Activated CD8-positive, alpha-beta memory T cell treated with anti-CD3 and anti-CD28 coated beads, Interleukin-2, amount 10 ng/mL, durations not matched to agents 7 days and 5 days (primary cell): ENCODE results near the gene PLIN3. TPM values are rescaled to one million over a fixed set of nuclear protein-coding genes. Genes with fewer than 3 reads are reported as not detected.
"Not testable (repeated sequence)": the region's sequence is repeated elsewhere in the genome, so short reads cannot be mapped to it uniquely, and the experiment has no call there.

Experiments
- ATAC-seq: fragments of 150-1000 bp; cut with Tn5 transposase; one replicate; pipeline ENCODE4 v1.10.0; 2021; ENCODE audit warnings: moderate library complexity
- CTCF ChIA-PET: fragments of 350-600 bp; sonication (Branson Sonifier 250); formaldehyde crosslinking; loops from one replicate; lab custom pipeline; 2021; ENCODE audit warnings: antibody characterized with exemption; lab: Charles Lee
- DNase-seq: peaks from one replicate; pipeline ENCODE4 v3.0.0-alpha.2; 2020
- H3K27ac Mint-ChIP-seq: one replicate; pipeline ENCODE4 v1.8.0; 2021; ENCODE audit warnings: mild to moderate bottlenecking, mixed read lengths
- H3K27me3 Mint-ChIP-seq: one replicate; pipeline ENCODE4 v1.8.0; 2021; ENCODE audit warnings: mixed read lengths
- H3K36me3 Mint-ChIP-seq: one replicate; pipeline ENCODE4 v1.8.0; 2021; ENCODE audit warnings: mild to moderate bottlenecking, mixed read lengths
- H3K4me1 Mint-ChIP-seq: one replicate; pipeline ENCODE4 v1.8.0; 2021; ENCODE audit warnings: mixed read lengths
- H3K4me3 Mint-ChIP-seq: one replicate; pipeline ENCODE4 v1.8.0; 2021; ENCODE audit warnings: mild to moderate bottlenecking, moderate library complexity, mixed read lengths
- H3K9me3 Mint-ChIP-seq: one replicate; pipeline ENCODE4 v1.8.0; 2022; ENCODE audit warnings: low read depth, mixed read lengths
- total RNA-seq, 2 experiments: library from RNA; stranded (reverse); gene quantifications; one replicate each; pipeline ENCODE4 v1.2.3, GENCODE V29; 2021

The PLIN3 gene
- total RNA-seq, 2 experiments from 2014 or later: 29.0 to 32.4 TPM

DNA sequence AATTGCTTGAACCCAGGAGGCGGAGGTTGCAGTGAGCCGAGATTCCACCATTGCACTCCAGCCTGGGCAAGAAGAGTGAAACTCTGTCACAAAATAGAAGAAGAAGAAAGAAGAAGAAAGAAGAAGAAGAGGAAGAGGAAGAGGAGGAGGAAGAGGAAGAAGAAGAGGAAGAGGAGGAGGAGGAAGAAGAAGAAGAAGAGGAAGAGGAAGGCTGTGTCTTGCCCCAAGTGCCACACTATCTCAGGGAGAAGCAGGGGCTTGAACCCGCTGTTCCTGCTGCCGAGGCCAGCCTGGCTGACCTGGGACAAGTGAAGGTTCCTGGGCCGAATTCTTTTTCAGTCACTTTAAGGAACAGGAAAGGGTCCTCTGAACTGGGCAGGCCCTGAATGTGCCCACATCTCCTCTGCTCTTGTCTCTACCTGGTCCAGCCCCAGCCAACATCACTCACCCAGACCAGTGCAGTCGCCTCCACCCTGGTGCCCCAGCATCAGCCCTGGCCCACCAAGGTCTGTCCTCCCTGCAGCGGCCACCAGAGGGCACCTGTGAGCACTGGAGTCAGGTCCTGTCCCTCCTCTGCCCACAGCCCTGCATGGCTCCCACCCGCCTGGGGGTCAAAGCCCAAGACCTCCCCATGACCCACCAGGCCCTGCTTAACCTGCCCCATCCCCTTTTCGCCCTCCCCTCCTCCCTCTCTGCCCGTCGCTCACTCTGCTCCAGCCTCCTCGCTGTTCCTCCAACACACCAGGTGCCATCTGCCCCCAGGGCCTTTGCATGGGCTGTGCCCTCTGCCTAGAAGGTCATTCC is 55.9 kb downstream of the PLIN3 start:
- no peaks in the 10 kb centered on the region for H3K27me3 Mint-ChIP-seq
- CTCF ChIA-PET: interaction anchor here (0.6 to 14.6 kb wide), 12 partner anchors 12 to 235 kb away, joined by 3 to 418 read pairs (median 35); partner anchors contain the start of genes FEM1A, KDM4B, PLIN3 and TICAM1
- peaks cover 8% of the 10 kb centered on the region for H3K36me3 Mint-ChIP-seq
- peaks cover 2% of the 10 kb centered on the region for H3K9me3 Mint-ChIP-seq
- DNase-seq (peak; percentile 92), ATAC-seq (peak; percentile 84)
- H3K27ac Mint-ChIP-seq: no peak overlapping the region
- no peak overlapping the region for H3K4me3 Mint-ChIP-seq
- peaks cover 29% of the 10 kb centered on the region for H3K4me1 Mint-ChIP-seq

DNA sequence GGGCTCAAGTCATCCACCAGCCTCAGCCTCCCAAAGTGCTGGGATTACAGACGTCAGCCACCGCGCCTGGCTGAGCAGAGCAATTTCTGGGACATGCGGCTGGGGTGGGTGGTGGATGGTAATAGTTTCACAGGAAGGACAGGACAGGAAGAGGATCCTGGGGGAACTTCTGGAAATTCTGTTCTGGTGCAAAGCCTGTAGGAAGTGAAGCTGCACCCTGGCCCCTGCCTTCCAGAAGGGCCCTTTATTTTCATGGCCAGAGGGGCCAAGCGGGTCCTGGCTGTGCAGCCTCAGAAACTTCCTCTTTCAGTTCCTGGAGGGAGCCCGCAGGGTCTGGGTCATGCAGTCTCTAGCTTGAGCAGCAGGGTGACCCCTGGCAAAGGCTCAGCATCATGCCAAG is 60.3 kb downstream of the PLIN3 start:
- Mint-ChIP-seq H3K27me3 (no peaks in the 10 kb centered on the region), H3K36me3 (no peaks in the 10 kb centered on the region), H3K27ac (no peak overlapping the region), H3K9me3 (no peaks in the 10 kb centered on the region), H3K4me3 (no peak overlapping the region), H3K4me1 (peaks cover 8% of the 10 kb centered on the region)
- CTCF ChIA-PET: interaction anchor here (1.4 to 14.6 kb wide), 5 partner anchors 9 to 107 kb away, joined by 4 to 418 read pairs (median 43); partner anchors contain the start of gene PLIN3
- ATAC-seq: no peak
- no peak for DNase-seq

DNA sequence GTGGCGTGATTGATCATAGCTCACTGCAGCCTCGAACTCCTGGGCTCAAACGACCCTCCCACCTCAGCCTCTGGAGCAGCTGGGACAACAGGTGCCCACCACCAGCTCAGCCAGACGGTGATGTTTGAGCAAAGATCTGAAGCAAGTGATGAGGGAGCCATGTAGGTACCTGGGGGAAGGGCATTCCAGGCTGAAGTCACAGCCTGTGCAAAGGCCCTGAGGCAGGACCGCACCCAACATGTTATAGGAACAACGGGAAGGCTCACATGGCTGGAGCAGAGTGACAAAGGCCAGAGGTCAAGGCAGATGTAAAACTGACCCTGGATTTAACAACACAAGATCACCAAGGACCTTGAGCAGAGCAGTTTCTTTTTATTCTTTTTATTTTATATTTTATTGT is 61.1 kb downstream of the PLIN3 start:
- no peak overlapping the region for H3K4me3 Mint-ChIP-seq
- H3K4me1 Mint-ChIP-seq: peaks cover 4% of the 10 kb centered on the region
- no peaks in the 10 kb centered on the region for H3K27me3 Mint-ChIP-seq
- no peak overlapping the region for H3K27ac Mint-ChIP-seq
- DNase-seq (no peak), ATAC-seq (no peak)
- no peaks in the 10 kb centered on the region for H3K36me3 Mint-ChIP-seq
- CTCF ChIA-PET: interaction anchor here (1.4 to 14.6 kb wide), 4 partner anchors 15 to 105 kb away, joined by 4 to 418 read pairs (median 15); partner anchors contain the start of genes FEM1A and PLIN3
- H3K9me3 Mint-ChIP-seq: no peaks in the 10 kb centered on the region

DNA sequence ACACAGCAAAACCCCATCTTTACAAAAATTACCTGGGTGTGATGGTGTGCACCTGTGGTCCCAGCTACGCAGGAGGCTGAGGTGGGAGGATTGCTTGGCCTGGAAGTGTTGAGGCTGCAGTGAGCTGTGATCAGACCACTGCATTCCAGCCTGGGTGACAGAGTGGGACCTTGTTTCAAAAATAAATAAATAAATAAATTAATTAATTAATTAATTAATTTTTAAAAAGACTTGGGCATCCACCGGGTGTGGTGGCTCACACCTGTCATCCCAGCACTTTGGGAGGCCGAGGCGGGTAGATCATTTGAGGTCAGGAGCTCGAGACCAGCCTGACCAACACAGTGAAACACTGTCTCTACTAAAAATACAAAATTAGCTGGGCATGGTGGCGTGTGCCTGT is 62.3 kb downstream of the PLIN3 start:
- H3K27me3 Mint-ChIP-seq, H3K36me3 Mint-ChIP-seq, H3K27ac Mint-ChIP-seq, DNase-seq, ATAC-seq, H3K4me3 Mint-ChIP-seq, H3K4me1 Mint-ChIP-seq, H3K9me3 Mint-ChIP-seq: not testable (repeated sequence)
- CTCF ChIA-PET: interaction anchor here (0.7 to 14.6 kb wide), 14 partner anchors 8 to 421 kb away, joined by 3 to 418 read pairs (median 4); partner anchors contain the start of genes FEM1A and PLIN3

DNA sequence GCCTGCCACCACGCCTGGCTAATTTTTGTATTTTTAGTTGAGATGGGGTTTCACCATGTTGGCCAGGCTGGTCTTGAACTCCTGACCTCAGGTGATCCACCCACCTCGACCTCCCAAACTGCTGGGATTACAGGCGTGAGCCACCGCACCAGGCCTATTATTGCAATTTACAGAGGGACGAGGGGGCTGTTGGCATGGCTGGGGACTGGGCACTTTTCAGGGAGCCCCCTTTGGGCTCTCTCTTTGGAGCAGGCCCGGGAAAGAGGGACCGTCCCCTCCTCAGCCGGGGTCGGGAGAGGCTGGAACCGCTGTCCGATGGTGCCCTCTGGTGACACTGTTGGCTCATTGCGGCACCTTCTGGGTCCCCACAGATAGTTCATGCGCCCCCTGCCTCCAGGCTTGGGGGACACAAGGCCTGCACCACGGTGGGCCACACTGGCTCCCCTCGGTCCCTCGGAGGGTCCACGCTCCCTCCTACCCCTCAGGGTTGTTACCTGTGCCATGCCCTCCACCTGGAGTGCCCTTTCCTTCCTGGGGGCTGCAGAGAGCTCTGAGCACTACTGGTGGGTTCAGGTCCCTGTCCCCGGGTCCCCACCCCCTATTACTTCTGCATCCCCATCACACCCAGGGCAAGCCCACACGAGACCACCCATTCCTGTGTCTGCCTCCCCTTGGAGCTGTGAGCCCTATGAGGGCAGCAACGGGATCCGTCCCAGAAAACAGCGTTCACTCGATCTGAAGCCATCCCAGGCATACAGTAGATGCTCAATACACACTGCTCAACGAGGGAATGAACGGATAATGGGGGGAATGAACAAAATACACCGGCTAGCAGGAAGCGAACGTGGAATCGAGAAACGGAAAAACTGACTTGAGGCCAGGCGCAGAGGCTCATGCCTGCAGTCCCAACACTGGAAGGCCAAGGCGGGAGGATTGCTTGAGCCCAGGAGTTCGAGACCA is 63.5 kb downstream of the PLIN3 start:
- CTCF ChIA-PET: interaction anchor here (0.6 to 14.6 kb wide), 12 partner anchors 9 to 227 kb away, joined by 3 to 418 read pairs (median 4); partner anchors contain the start of genes FEM1A and PLIN3
- peak; percentile 75 for DNase-seq
- peak; percentile 92 for ATAC-seq
- no peaks in the 10 kb centered on the region for H3K36me3 Mint-ChIP-seq
- H3K27me3 Mint-ChIP-seq: no peaks in the 10 kb centered on the region
- H3K9me3 Mint-ChIP-seq: no peaks in the 10 kb centered on the region
- H3K4me3 Mint-ChIP-seq: no peak overlapping the region
- H3K27ac Mint-ChIP-seq: no peak overlapping the region
- H3K4me1 Mint-ChIP-seq: no peaks in the 10 kb centered on the region

DNA sequence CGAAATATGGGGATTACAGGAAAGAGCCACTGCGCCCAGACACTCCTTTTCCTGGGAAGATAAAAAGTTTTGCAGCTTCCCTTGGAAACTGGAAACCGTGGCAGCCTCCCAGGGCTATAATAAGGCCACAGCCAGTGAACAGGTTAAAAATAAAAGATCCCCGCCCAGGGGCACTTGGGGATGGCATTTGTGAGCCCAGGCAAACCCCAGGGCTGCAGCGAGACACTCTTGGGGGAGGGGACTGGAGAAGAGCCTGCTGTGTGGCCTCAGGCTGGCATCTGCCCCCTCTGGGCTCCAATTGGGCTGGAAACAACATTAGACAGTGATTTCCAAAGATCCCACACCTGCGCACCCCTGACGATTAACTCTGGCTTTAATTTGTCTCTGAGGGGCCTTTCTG is 64.8 kb downstream of the PLIN3 start:
- ATAC-seq (no peak), DNase-seq (no peak)
- Mint-ChIP-seq H3K36me3 (peaks cover 5% of the 10 kb centered on the region), H3K4me1 (no peaks in the 10 kb centered on the region), H3K27ac (no peak overlapping the region), H3K27me3 (no peaks in the 10 kb centered on the region), H3K9me3 (no peaks in the 10 kb centered on the region), H3K4me3 (no peak overlapping the region)
- CTCF ChIA-PET: interaction anchor here (14.6 kb wide), 1 partner anchor 48 kb away, joined by 418 read pairs; no protein-coding TSS in a partner anchor

DNA sequence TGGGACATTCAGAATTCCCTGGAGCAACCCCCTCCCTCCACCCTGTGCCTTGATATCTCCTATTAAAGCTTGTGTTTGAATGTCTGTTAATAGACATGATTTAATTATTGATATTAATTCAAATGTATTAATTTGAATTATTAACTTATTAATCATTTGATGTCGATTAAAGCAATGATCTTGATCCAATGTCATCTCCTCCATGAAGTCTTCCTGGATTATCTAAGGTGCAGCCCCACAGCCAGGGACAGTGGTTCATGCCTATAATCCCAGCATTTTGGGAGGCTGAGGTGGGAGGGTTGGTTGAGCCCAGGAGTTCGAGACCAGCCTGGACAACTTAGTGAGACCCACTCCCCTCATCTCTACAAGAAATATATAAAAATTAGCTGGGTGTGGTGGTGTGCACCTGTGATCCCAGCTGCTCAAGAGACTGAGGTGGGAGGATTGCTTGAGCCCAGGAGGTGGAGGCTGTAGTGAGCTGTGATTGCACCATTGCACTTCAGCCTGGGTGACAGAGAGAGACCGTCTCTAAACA is 66.3 kb downstream of the PLIN3 start:
- ATAC-seq: no peak
- no peak for DNase-seq
- Mint-ChIP-seq H3K36me3 (peaks cover 11% of the 10 kb centered on the region), H3K4me1 (peaks cover 6% of the 10 kb centered on the region), H3K27me3 (no peaks in the 10 kb centered on the region), H3K27ac (no peak overlapping the region), H3K9me3 (no peaks in the 10 kb centered on the region), H3K4me3 (no peak overlapping the region)
- CTCF ChIA-PET: interaction anchor here (1.5 to 14.6 kb wide), 3 partner anchors 9 to 50 kb away, joined by 10 to 418 read pairs (median 13); partner anchors contain the start of gene FEM1A

DNA sequence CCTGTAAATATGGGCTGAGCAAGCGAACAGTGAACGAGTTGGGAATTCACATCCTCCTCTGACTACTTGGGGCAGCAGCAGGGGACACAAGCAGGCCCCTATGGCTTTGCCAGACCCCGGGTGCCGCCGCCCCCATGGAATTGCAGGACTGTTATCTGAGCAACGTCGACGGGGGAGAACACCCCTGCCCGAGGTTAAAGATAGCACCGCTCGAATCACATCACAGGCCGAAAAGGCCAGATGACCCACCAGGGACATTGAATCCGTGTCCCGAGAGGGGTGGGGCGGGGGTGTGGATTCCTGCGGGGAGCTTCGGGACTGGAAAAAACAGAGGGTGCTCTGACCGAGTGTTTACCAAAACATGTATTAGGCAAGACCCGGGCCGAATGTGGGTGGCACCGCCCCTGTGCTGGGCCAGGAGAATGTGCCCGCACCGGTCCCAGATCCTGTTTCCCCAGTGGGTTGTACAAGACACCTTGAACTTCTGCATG is 66.8 kb downstream of the PLIN3 start:
- CTCF ChIA-PET: interaction anchor here (0.5 to 4.8 kb wide), 3 partner anchors 8 to 529 kb away, joined by 3 to 33 read pairs (median 13); partner anchors contain the start of gene FEM1A
- H3K4me1 Mint-ChIP-seq: peaks cover 6% of the 10 kb centered on the region
- H3K9me3 Mint-ChIP-seq: no peaks in the 10 kb centered on the region
- H3K27me3 Mint-ChIP-seq: no peaks in the 10 kb centered on the region
- DNase-seq (no peak), ATAC-seq (no peak)
- H3K27ac Mint-ChIP-seq: no peak overlapping the region
- no peak overlapping the region for H3K4me3 Mint-ChIP-seq
- H3K36me3 Mint-ChIP-seq: peaks cover 11% of the 10 kb centered on the region

DNA sequence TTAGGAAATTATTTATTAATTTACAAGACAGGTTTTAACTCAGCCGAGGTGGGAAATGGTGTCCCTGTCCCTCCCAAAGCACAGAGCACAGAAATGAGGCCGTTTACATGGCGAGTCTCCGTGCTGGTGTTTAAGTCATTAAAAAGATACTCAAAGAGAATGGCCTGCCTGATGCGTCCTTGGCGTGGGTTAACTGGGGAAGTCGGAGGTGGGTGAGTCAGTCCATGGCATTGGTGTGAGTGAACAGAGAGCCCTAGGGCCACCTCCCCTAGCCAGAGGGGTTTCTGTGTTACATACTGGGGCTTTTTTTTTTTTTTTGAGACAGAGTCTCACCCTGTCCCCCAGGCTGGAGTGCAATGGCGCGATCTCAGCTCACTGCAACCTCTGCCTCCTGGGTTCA is 72.1 kb downstream of the PLIN3 start:
- ATAC-seq (no peak), DNase-seq (no peak)
- Mint-ChIP-seq H3K27me3 (no peaks in the 10 kb centered on the region), H3K9me3 (no peaks in the 10 kb centered on the region), H3K27ac (peak overlapping the region; percentile 7), H3K4me1 (peaks cover 40% of the 10 kb centered on the region), H3K36me3 (peaks cover 22% of the 10 kb centered on the region), H3K4me3 (no peak overlapping the region)
- CTCF ChIA-PET: no interaction called here

DNA sequence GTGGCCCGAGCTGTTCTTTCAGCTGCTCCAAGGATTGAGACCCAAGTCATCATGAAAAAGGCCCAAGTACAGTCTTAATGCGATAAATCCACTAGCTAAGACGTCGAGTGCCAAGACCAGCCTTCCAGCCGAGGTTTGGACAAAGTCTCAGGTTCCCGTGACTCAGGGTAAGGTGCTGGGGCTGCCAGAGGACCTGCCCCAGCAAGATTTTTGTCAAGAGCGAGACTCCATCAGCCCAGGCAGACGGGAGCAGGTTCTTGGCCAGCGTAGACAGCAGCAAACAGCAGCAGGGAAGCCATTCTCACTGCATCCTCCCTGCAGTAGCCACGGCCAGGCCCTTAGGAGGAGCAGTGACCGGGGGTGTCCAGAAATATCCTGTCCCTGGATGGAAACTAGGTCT is 72.5 kb downstream of the PLIN3 start:
- Mint-ChIP-seq H3K27me3 (no peaks in the 10 kb centered on the region), H3K4me3 (no peak overlapping the region), H3K9me3 (no peaks in the 10 kb centered on the region), H3K4me1 (peaks cover 40% of the 10 kb centered on the region), H3K36me3 (peaks cover 22% of the 10 kb centered on the region), H3K27ac (peak overlapping the region; percentile 49)
- no peak for ATAC-seq
- CTCF ChIA-PET: interaction anchor here (1.1 kb wide), 1 partner anchor 62 kb away, joined by 3 read pairs; no protein-coding TSS in a partner anchor
- no peak for DNase-seq

DNA sequence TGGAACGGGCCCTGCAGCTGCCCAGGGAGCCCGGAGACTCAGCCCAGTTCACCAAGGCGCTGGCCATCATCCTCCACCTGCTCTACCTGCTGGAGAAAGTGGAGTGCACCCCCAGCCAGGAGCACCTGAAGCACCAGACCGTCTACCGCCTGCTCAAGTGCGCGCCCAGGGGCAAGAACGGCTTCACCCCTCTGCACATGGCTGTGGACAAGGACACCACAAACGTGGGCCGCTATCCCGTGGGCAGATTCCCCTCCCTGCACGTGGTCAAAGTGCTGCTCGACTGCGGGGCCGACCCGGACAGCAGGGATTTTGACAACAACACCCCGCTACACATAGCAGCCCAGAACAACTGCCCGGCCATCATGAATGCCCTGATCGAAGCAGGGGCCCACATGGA is 74.2 kb downstream of the PLIN3 start:
- CTCF ChIA-PET, DNase-seq, H3K27me3 Mint-ChIP-seq, H3K9me3 Mint-ChIP-seq, ATAC-seq: not testable (repeated sequence)
- peaks cover 19% of the 10 kb centered on the region for H3K36me3 Mint-ChIP-seq
- peak overlapping the region; percentile 19 for H3K27ac Mint-ChIP-seq
- H3K4me1 Mint-ChIP-seq: peaks cover 40% of the 10 kb centered on the region
- H3K4me3 Mint-ChIP-seq: peak overlapping the region; percentile 10

DNA sequence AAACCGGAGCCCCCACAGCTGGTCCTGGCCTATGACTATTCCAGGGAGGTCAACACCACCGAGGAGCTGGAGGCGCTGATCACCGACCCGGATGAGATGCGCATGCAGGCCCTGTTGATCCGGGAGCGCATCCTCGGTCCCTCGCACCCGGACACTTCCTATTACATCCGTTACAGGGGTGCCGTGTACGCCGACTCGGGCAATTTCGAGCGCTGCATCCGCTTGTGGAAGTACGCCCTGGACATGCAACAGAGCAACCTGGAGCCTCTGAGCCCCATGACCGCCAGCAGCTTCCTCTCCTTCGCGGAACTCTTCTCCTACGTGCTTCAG is 74.6 kb downstream of the PLIN3 start:
- H3K9me3 Mint-ChIP-seq, H3K27me3 Mint-ChIP-seq, DNase-seq, ATAC-seq: not testable (repeated sequence)
- peaks cover 40% of the 10 kb centered on the region for H3K4me1 Mint-ChIP-seq
- H3K27ac Mint-ChIP-seq: peak overlapping the region; percentile 72
- CTCF ChIA-PET: interaction anchor here (0.7 to 3.6 kb wide), 2 partner anchors 12 to 119 kb away, joined by 3 to 20 read pairs; no protein-coding TSS in a partner anchor
- H3K36me3 Mint-ChIP-seq: peaks cover 17% of the 10 kb centered on the region
- peak overlapping the region; percentile 82 for H3K4me3 Mint-ChIP-seq
